DMS114 treated with DMSO at 0.1 percent for 48 hours (cell line): ENCODE data around the gene PHF1.

Experiments used
- DNase-seq: peaks from one replicate; lab custom pipeline; 2025; ENCODE audit not compliant: unreplicated experiment; lab: John Stamatoyannopoulos, UW

PHF1 gene

GRCh38 chr6:33430991-33431879 lies 20.4 kb downstream of the PHF1 start:
- peak; percentile 72 for DNase-seq

GRCh38 chr6:33431880-33432541 lies 21.2 kb downstream of the PHF1 start:
- DNase-seq, result no peak

- no peak for DNase-seq
Measured at GRCh38 chr6:33432546-33432945, 21.7 kb downstream of the PHF1 start.

- no peak for DNase-seq
Measured at GRCh38 chr6:33433001-33433543, 22.3 kb downstream of the PHF1 start.

- DNase-seq, result no peak
Measured at GRCh38 chr6:33433544-33434191, 22.9 kb downstream of the PHF1 start.

GRCh38 chr6:33434961-33435360 lies 24.1 kb downstream of the PHF1 start:
- DNase-seq, result no peak

GRCh38 chr6:33437666-33438065 lies 26.9 kb downstream of the PHF1 start:
- DNase-seq, result no peak

GRCh38 chr6:33438978-33439594 lies 28.3 kb downstream of the PHF1 start:
- DNase-seq, result no peak

- no peak for DNase-seq
Measured at GRCh38 chr6:33439956-33440648, 29.3 kb downstream of the PHF1 start.

- DNase-seq, result no peak
Measured at GRCh38 chr6:33440649-33441309, 30.0 kb downstream of the PHF1 start.

- no peak for DNase-seq
Measured at GRCh38 chr6:33441457-33441856, 30.6 kb downstream of the PHF1 start.

GRCh38 chr6:33442283-33442682 lies 31.5 kb downstream of the PHF1 start:
- no peak for DNase-seq

GRCh38 chr6:33443025-33443424 lies 32.2 kb downstream of the PHF1 start:
- DNase-seq, result no peak

GRCh38 chr6:33443619-33444504 lies 33.0 kb downstream of the PHF1 start:
- DNase-seq, result no peak

GRCh38 chr6:33445119-33445603 lies 34.3 kb downstream of the PHF1 start:
- DNase-seq, result no peak

- no peak for DNase-seq
Measured at GRCh38 chr6:33446356-33446755, 35.5 kb downstream of the PHF1 start.

- no peak for DNase-seq
Measured at GRCh38 chr6:33450434-33450833, 39.6 kb downstream of the PHF1 start.

- no peak for DNase-seq
Measured at GRCh38 chr6:33451606-33452005, 40.8 kb downstream of the PHF1 start.

GRCh38 chr6:33452496-33452895 lies 41.7 kb downstream of the PHF1 start:
- no peak for DNase-seq
